Calu3 (cell line): Measurements from ENCODE around the gene PTOV1. TPM values are rescaled to one million over a fixed set of nuclear protein-coding genes. Genes with fewer than 3 reads are reported as not detected.

ENCODE experiments used
- BruUV-seq: library from RNA; stranded (reverse); fragments of 400-500 nt; replicated peaks from 2 replicates; lab custom pipeline; 2021; lab: Mats Ljungman, UMichigan
- CTCF ChIA-PET: fragments of 300-600 bp; sonication (Branson Sonifier 250); formaldehyde crosslinking; loops from one replicate; lab custom pipeline; 2022; ENCODE audit warnings: antibody characterized with exemption; lab: Charles Lee
- DNase-seq: peaks from one replicate; pipeline ENCODE4 v3.0.0; 2022
- H3K27ac Mint-ChIP-seq: one replicate; pipeline ENCODE4 v1.8.0; 2022; ENCODE audit warnings: mixed read lengths; ENCODE audit not compliant: unreplicated experiment
- H3K27me3 Mint-ChIP-seq: one replicate; pipeline ENCODE4 v1.8.0; 2022; ENCODE audit warnings: mixed read lengths; ENCODE audit not compliant: unreplicated experiment
- H3K36me3 Mint-ChIP-seq: one replicate; pipeline ENCODE4 v1.8.0; 2022; ENCODE audit warnings: mild to moderate bottlenecking, moderate library complexity, mixed read lengths; ENCODE audit not compliant: insufficient read depth, unreplicated experiment
- H3K4me1 Mint-ChIP-seq: one replicate; pipeline ENCODE4 v1.8.0; 2022; ENCODE audit warnings: mild to moderate bottlenecking, low read depth, mixed read lengths; ENCODE audit not compliant: unreplicated experiment
- H3K4me3 Mint-ChIP-seq: one replicate; pipeline ENCODE4 v1.8.0; 2022; ENCODE audit warnings: mild to moderate bottlenecking, low read depth, moderate library complexity, mixed read lengths; ENCODE audit not compliant: unreplicated experiment
- H3K9me3 Mint-ChIP-seq: one replicate; pipeline ENCODE4 v1.8.0; 2022; ENCODE audit warnings: low read depth, mixed read lengths; ENCODE audit not compliant: unreplicated experiment
- CTCF ChIP-seq: fragments of 200-600 bp; IDR thresholded peaks from one replicate; pipeline ENCODE4 v1.8.0; 2022; ENCODE audit warnings: antibody characterized with exemption; ENCODE audit not compliant: unreplicated experiment
- intact Hi-C: fragments of 100-400 bp; cut with micrococcal nuclease; formaldehyde crosslinking; loops from one replicate; pipeline ENCODE4 v1.10.0; 2022; ENCODE audit not compliant: unreplicated experiment
- total RNA-seq: library from RNA; stranded (reverse); gene quantifications from 2 replicates; pipeline ENCODE4 v1.2.3, GENCODE V29; 2022

PTOV1 gene
- total RNA-seq, 1 experiment from 2014 or later, result 256 TPM

DNA sequence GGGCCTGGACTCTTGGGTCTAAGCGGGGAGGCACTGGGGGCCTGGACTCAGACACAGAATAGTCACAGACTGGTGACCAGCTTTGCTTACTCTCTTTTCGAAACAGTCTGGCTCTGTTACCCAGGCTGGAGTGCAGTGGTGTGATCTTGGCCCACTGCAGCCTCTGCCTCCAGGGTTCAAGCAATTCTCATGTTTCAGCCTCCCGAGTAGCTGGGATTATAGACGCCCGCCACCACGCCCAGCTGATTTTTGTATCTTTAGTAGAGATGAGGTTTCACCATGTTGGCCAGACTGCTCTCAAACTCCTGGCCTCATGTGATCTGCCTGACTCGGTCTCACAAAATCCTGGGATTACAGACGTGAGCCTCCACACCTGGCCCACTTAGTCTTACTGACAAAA lies 21.8 kb upstream of the PTOV1 start:
- Mint-ChIP-seq H3K36me3 (peaks cover 39% of the 10 kb centered on the region), H3K4me1 (no peaks in the 10 kb centered on the region), H3K4me3 (no peak overlapping the region), H3K9me3 (no peaks in the 10 kb centered on the region), H3K27ac (no peak overlapping the region), H3K27me3 (no peaks in the 10 kb centered on the region)
- no peak for DNase-seq
- CTCF ChIA-PET, result no interaction called here
- TF ChIP-seq CTCF, result no peak
- intact Hi-C loops, result no loop called here
- no TSS peak for BruUV-seq

- no peak for TF ChIP-seq CTCF
- Mint-ChIP-seq H3K4me3 (no peak overlapping the region), H3K9me3 (no peaks in the 10 kb centered on the region), H3K36me3 (peaks cover 44% of the 10 kb centered on the region), H3K4me1 (no peaks in the 10 kb centered on the region), H3K27ac (no peak overlapping the region), H3K27me3 (no peaks in the 10 kb centered on the region)
- intact Hi-C loops, result no loop called here
- BruUV-seq, result no TSS peak
- CTCF ChIA-PET, result no interaction called here
- DNase-seq, result no peak
Measured at GRCh38 chr19:49829721-49830120, 21.2 kb upstream of the PTOV1 start.

GRCh38 chr19:49830766-49831165 lies 20.2 kb upstream of the PTOV1 start:
- CTCF ChIA-PET, result interaction anchor here (0.6 kb wide), 1 partner anchor 23 kb away, joined by 3 read pairs; no protein-coding TSS in a partner anchor
- no peaks in the 10 kb centered on the region for H3K9me3 Mint-ChIP-seq
- no peak for DNase-seq
- H3K36me3 Mint-ChIP-seq, result peaks cover 50% of the 10 kb centered on the region
- H3K27me3 Mint-ChIP-seq, result no peaks in the 10 kb centered on the region
- intact Hi-C loops, result no loop called here
- H3K4me1 Mint-ChIP-seq, result no peaks in the 10 kb centered on the region
- H3K4me3 Mint-ChIP-seq, result no peak overlapping the region
- BruUV-seq, result no TSS peak
- TF ChIP-seq CTCF, result no peak
- H3K27ac Mint-ChIP-seq, result no peak overlapping the region

DNA sequence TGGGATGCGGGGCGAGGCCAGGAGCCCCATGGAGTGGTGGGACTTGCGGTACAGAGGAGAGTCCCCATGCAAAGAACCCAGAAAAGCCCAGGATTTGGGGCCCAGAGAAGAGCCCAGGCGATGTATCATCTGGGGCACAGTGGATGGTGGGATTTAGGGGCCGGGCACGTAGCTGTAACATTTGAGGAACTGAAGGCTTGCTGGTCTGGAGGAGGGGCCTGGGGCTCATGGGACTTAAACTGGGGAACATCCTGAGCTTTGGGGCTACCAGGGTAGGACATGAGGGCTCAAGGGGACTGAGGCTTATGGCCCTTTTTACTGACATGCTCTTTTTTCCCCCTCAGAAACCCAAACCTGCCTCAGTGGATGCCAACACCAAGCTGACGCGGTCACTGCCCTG lies 19.4 kb upstream of the PTOV1 start:
- CTCF ChIA-PET, result no interaction called here
- no TSS peak for BruUV-seq
- no peak for DNase-seq
- H3K27ac Mint-ChIP-seq, result no peak overlapping the region
- H3K36me3 Mint-ChIP-seq, result peaks cover 50% of the 10 kb centered on the region
- TF ChIP-seq CTCF, result no peak
- intact Hi-C loops, result no loop called here
- H3K27me3 Mint-ChIP-seq, result no peaks in the 10 kb centered on the region
- H3K9me3 Mint-ChIP-seq, result no peaks in the 10 kb centered on the region
- H3K4me3 Mint-ChIP-seq, result no peak overlapping the region
- H3K4me1 Mint-ChIP-seq, result no peaks in the 10 kb centered on the region
